H9 (cell line): ENCODE measurements around the gene MRPL1. TPM values are rescaled to one million over a fixed set of nuclear protein-coding genes. Genes with fewer than 3 reads are reported as not detected.

Source experiments
- DNase-seq: peaks from one replicate; pipeline ENCODE4 v3.0.0-alpha.2; 2017
- H2AFZ ChIP-seq: one replicate; pipeline ENCODE4 v1.6.1; 2013; ENCODE audit warnings: mild to moderate bottlenecking, low read length, control low read depth, moderate library complexity
- H2AK5ac ChIP-seq: 2 replicates; pipeline ENCODE4 v1.6.1; 2013; ENCODE audit warnings: low read length, control low read depth, mixed read lengths; ENCODE audit not compliant: insufficient read length
- H2BK120ac ChIP-seq: one replicate; pipeline ENCODE4 v1.6.1; 2013; ENCODE audit warnings: low read depth, mild to moderate bottlenecking, low read length, control low read depth, inconsistent platforms; ENCODE audit not compliant: poor library complexity, severe bottlenecking
- H2BK12ac ChIP-seq: 2 replicates; pipeline ENCODE4 v1.6.1; 2013; ENCODE audit warnings: low read length, control low read depth, mixed read lengths, low read depth; ENCODE audit not compliant: insufficient read length
- H2BK15ac ChIP-seq: 2 replicates; pipeline ENCODE4 v1.6.1; 2013; ENCODE audit warnings: low read depth, low read length, control low read depth
- H2BK20ac ChIP-seq: one replicate; pipeline ENCODE4 v1.6.1; 2013; ENCODE audit warnings: low read depth, mild to moderate bottlenecking, low read length, control low read depth, inconsistent platforms; ENCODE audit not compliant: poor library complexity, severe bottlenecking
- H2BK5ac ChIP-seq: 2 replicates; pipeline ENCODE4 v1.6.1; 2013; ENCODE audit warnings: low read length, control low read depth, mixed read lengths; ENCODE audit not compliant: insufficient read length
- H3K14ac ChIP-seq: 2 replicates; pipeline ENCODE4 v1.6.1; 2013; ENCODE audit warnings: low read length, control low read depth; ENCODE audit not compliant: insufficient read depth
- H3K18ac ChIP-seq: 2 replicates; pipeline ENCODE4 v1.6.1; 2013; ENCODE audit warnings: low read depth, mild to moderate bottlenecking, mixed read lengths, low read length, control low read depth; ENCODE audit not compliant: insufficient read length
- H3K23ac ChIP-seq: 2 replicates; pipeline ENCODE4 v1.6.1; 2013; ENCODE audit warnings: low read length, control low read depth, mixed read lengths, low read depth; ENCODE audit not compliant: insufficient read length
- H3K23me2 ChIP-seq: 2 replicates; pipeline ENCODE4 v1.6.1; 2013; ENCODE audit warnings: low read depth, mild to moderate bottlenecking, mixed read lengths, low read length, control low read depth; ENCODE audit not compliant: insufficient read length, poor library complexity, severe bottlenecking
- H3K27ac ChIP-seq: 2 replicates; pipeline ENCODE4 v1.5.1; 2013; ENCODE audit warnings: low read length, control low read depth, mixed read lengths, low read depth; ENCODE audit not compliant: insufficient read length
- H3K27me3 ChIP-seq: 2 replicates; pipeline ENCODE4 v1.6.1; 2013; ENCODE audit warnings: low read length, control low read depth, inconsistent platforms; ENCODE audit not compliant: insufficient read depth
- H3K4ac ChIP-seq: 2 replicates; pipeline ENCODE4 v1.6.1; 2013; ENCODE audit warnings: low read depth, mild to moderate bottlenecking, control low read depth, inconsistent platforms, low read length, moderate library complexity
- H3K4me1 ChIP-seq: 2 replicates; pipeline ENCODE4 v1.6.1; 2013; ENCODE audit warnings: low read length, control low read depth, inconsistent platforms; ENCODE audit not compliant: insufficient read depth
- H3K4me2 ChIP-seq: 2 replicates; pipeline ENCODE4 v1.6.1; 2013; ENCODE audit warnings: low read length, control low read depth, mixed read lengths; ENCODE audit not compliant: insufficient read length, insufficient read depth
- H3K56ac ChIP-seq: 2 replicates; pipeline ENCODE4 v1.6.1; 2013; ENCODE audit warnings: low read depth, mild to moderate bottlenecking, mixed read lengths, low read length, control low read depth; ENCODE audit not compliant: insufficient read length
- H3K79me1 ChIP-seq: 2 replicates; pipeline ENCODE4 v1.6.1; 2013; ENCODE audit warnings: low read depth, mild to moderate bottlenecking, moderate library complexity, low read length, control low read depth, inconsistent platforms; ENCODE audit not compliant: insufficient read depth, poor library complexity, severe bottlenecking
- H3K79me2 ChIP-seq: 2 replicates; pipeline ENCODE4 v1.6.1; 2013; ENCODE audit warnings: low read length, control low read depth, inconsistent platforms; ENCODE audit not compliant: insufficient read depth
- H3K9ac ChIP-seq: 2 replicates; pipeline ENCODE4 v1.6.1; 2013; ENCODE audit warnings: low read length, control low read depth, mixed read lengths; ENCODE audit not compliant: insufficient read length; ENCODE audit errors: extremely low read depth
- H3K9me3 ChIP-seq: one replicate; pipeline ENCODE4 v1.6.1; 2013; ENCODE audit warnings: low read depth, low read length, inconsistent platforms; ENCODE audit not compliant: control insufficient read depth
- H3T11ph ChIP-seq: one replicate; pipeline ENCODE4 v1.6.1; 2013; ENCODE audit warnings: mild to moderate bottlenecking, low read length, control low read depth, inconsistent platforms
- H4K20me1 ChIP-seq: one replicate; pipeline ENCODE4 v1.6.1; 2013; ENCODE audit not compliant: control insufficient read depth, insufficient read length, insufficient read depth
- H4K5ac ChIP-seq: 2 replicates; pipeline ENCODE4 v1.6.1; 2013; ENCODE audit warnings: low read depth, mild to moderate bottlenecking, mixed read lengths, low read length, control low read depth; ENCODE audit not compliant: insufficient read length
- H4K8ac ChIP-seq: replicated peaks from 2 replicates; pipeline ENCODE4 v1.6.1; 2013; ENCODE audit warnings: low read length, control low read depth, mixed read lengths, low read depth; ENCODE audit not compliant: insufficient read length
- H4K91ac ChIP-seq: 2 replicates; pipeline ENCODE4 v1.6.1; 2013; ENCODE audit warnings: low read depth, mild to moderate bottlenecking, moderate library complexity, mixed read lengths, low read length, control low read depth; ENCODE audit not compliant: insufficient read length
- H3K27ac Mint-ChIP-seq, 3 experiments: 2 replicates in 2 of 3; 3 replicates in 1 of 3; pipeline ENCODE4 v1.8.0; 2020 to 2021; ENCODE audit warnings: mixed read lengths in 3 of 3, mild to moderate bottlenecking in 1 of 3, moderate library complexity in 1 of 3
- H3K27me3 Mint-ChIP-seq: 2 replicates; pipeline ENCODE4 v1.8.0; 2021; ENCODE audit warnings: low read depth, mild to moderate bottlenecking, moderate library complexity, mixed read lengths
- H3K36me3 Mint-ChIP-seq, 3 experiments: 2 replicates in 2 of 3; 3 replicates in 1 of 3; pipeline ENCODE4 v1.8.0; 2020 to 2021; ENCODE audit warnings: low read depth in 3 of 3, mixed read lengths in 3 of 3; ENCODE audit not compliant: insufficient read depth in 1 of 3
- H3K4me1 Mint-ChIP-seq, 2 experiments: 2 replicates each; pipeline ENCODE4 v1.8.0; 2020; ENCODE audit warnings: mixed read lengths in 2 of 2
- H3K4me3 Mint-ChIP-seq, 2 experiments: 2 replicates in 1 of 2; 3 replicates in 1 of 2; pipeline ENCODE4 v1.8.0; 2020 to 2021; ENCODE audit warnings: mild to moderate bottlenecking in 2 of 2, mixed read lengths in 2 of 2, moderate library complexity in 1 of 2
- H3K9me3 Mint-ChIP-seq, 2 experiments: 2 replicates in 1 of 2; 3 replicates in 1 of 2; pipeline ENCODE4 v1.8.0; 2020; ENCODE audit warnings: mild to moderate bottlenecking in 2 of 2, mixed read lengths in 2 of 2, moderate library complexity in 1 of 2
- WGBS: extraction: QIAGEN DNeasy Blood & Tissue Kit; methylation state at CpG from one replicate; pipeline ENCODE4 v1.1.7; 2013; ENCODE audit warnings: missing lambda C conversion rate, low lambda C conversion rate, mixed read lengths; ENCODE audit not compliant: insufficient read length; ENCODE audit errors: extremely low coverage; 5-methylcytosine and 5-hydroxymethylcytosine counted together
- total RNA-seq: library from RNA; stranded (reverse); gene quantifications from 2 replicates; pipeline ENCODE4 v1.2.1, GENCODE V29; 2021
- TF ChIP-seq, protein P1 (sequence below): fragments of 200-600 bp; sonication (generic); conservative IDR thresholded peaks from 3 replicates; pipeline ENCODE4 v1.8.0; 2021; ENCODE audit warnings: antibody characterized with exemption, mild to moderate bottlenecking

Gene MRPL1
- total RNA-seq, 1 experiment from 2014 or later = 39.0 TPM

GRCh38 chr4:77959566-77960338, 97.1 kb downstream of the MRPL1 start:
- no peaks in the 10 kb centered on the region for H4K20me1 ChIP-seq
- no peak overlapping the region for H3K4ac ChIP-seq
- no peak overlapping the region for H3K9ac ChIP-seq
- H3K9me3 ChIP-seq = no peaks in the 10 kb centered on the region
- no peak overlapping the region for H4K5ac ChIP-seq
- no peak overlapping the region for H3K23ac ChIP-seq
- no peak overlapping the region for H3K4me3 Mint-ChIP-seq
- no peak overlapping the region for H2BK20ac ChIP-seq
- H4K91ac ChIP-seq = no peak overlapping the region
- H3K23me2 ChIP-seq = no peaks in the 10 kb centered on the region
- peaks cover 0 to 3% of the 10 kb centered on the region in 2 experiments; a peak in 2 of 4 replicates for H3K4me1 Mint-ChIP-seq
- H3K18ac ChIP-seq = no peak overlapping the region
- no peak overlapping the region for H4K8ac ChIP-seq
- H3K36me3 Mint-ChIP-seq = peaks cover 0 to 2% (median 0%) of the 10 kb centered on the region in 3 experiments; a peak in 1 of 7 replicates
- H3K27ac Mint-ChIP-seq = no peak overlapping the region
- no peaks in the 10 kb centered on the region for H3K9me3 Mint-ChIP-seq
- H3K27ac ChIP-seq = no peak overlapping the region
- H2BK120ac ChIP-seq = no peak overlapping the region
- no peak for DNase-seq
- H2AK5ac ChIP-seq = no peak overlapping the region
- H3K79me1 ChIP-seq = no peaks in the 10 kb centered on the region
- no peak overlapping the region for H2BK15ac ChIP-seq
- H3K56ac ChIP-seq = no peak overlapping the region
- no peak overlapping the region for H2AFZ ChIP-seq
- no peak overlapping the region for H3T11ph ChIP-seq
- no peaks in the 10 kb centered on the region for H3K79me2 ChIP-seq
- no peaks in the 10 kb centered on the region for H3K27me3 Mint-ChIP-seq
- TF ChIP-seq, protein P1, sequence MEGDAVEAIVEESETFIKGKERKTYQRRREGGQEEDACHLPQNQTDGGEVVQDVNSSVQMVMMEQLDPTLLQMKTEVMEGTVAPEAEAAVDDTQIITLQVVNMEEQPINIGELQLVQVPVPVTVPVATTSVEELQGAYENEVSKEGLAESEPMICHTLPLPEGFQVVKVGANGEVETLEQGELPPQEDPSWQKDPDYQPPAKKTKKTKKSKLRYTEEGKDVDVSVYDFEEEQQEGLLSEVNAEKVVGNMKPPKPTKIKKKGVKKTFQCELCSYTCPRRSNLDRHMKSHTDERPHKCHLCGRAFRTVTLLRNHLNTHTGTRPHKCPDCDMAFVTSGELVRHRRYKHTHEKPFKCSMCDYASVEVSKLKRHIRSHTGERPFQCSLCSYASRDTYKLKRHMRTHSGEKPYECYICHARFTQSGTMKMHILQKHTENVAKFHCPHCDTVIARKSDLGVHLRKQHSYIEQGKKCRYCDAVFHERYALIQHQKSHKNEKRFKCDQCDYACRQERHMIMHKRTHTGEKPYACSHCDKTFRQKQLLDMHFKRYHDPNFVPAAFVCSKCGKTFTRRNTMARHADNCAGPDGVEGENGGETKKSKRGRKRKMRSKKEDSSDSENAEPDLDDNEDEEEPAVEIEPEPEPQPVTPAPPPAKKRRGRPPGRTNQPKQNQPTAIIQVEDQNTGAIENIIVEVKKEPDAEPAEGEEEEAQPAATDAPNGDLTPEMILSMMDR = peak; percentile 81
- no CpG with 5 or more reads among the region's 6 CpGs for WGBS
- H2BK5ac ChIP-seq = no peak overlapping the region
- no peaks in the 10 kb centered on the region for H3K27me3 ChIP-seq
- H3K14ac ChIP-seq = no peak overlapping the region
- no peak overlapping the region for H3K4me2 ChIP-seq
- H2BK12ac ChIP-seq = no peak overlapping the region
- H3K4me1 ChIP-seq = no peaks in the 10 kb centered on the region
